Hematopoietic multipotent progenitor cell treated with erythropoietin and hydrocortisone succinate and interleukin-3 and kit ligand, for 15 days (in vitro differentiated cells): ENCODE data around the gene ATM.
"Not testable (repeated sequence)": the region's sequence is repeated elsewhere in the genome, so short reads cannot be mapped to it uniquely, and the experiment has no call there.

Experiments used
- DNase-seq: peaks from one replicate; pipeline ENCODE4 v3.0.0-alpha.2; 2015; ENCODE audit warnings: low spot score

ATM gene

GRCh38 chr11:108286956-108287355 lies 64.1 kb downstream of the ATM start:
- no peak for DNase-seq

DNA sequence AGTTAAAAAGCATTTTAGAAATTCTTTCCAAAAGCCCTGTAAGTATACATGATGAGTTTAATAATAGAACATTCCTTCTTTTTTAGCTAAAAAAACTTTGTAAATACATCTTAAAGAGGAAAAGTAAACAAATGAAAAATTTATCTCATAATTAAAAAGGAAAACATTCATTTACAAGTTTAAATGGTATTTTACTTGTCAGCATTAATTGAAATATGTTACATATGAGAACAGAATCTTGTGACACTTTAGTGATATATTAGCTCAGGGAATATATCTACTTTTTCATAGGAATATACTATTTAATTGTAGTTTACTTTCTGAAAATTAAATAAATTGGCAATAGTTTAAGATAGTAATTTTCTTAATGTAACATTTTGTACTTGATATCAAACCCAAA lies 66.2 kb downstream of the ATM start:
- not testable (repeated sequence) for DNase-seq

GRCh38 chr11:108289699-108290098 lies 66.8 kb downstream of the ATM start:
- DNase-seq = no peak

DNA sequence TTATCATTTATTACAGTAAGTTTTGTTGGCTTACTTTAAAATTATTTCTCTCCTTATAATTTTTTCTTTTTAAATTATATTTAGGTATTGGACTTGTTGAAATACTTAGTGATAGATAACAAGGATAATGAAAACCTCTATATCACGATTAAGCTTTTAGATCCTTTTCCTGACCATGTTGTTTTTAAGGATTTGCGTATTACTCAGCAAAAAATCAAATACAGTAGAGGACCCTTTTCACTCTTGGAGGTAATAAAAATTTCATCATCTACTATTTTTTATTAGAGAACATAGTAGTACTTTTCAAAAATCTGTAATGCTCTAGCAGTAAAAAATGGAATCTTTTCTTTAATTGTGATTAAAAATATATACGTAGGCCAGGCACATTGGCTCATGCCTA lies 70.4 kb downstream of the ATM start:
- DNase-seq = no peak

DNA sequence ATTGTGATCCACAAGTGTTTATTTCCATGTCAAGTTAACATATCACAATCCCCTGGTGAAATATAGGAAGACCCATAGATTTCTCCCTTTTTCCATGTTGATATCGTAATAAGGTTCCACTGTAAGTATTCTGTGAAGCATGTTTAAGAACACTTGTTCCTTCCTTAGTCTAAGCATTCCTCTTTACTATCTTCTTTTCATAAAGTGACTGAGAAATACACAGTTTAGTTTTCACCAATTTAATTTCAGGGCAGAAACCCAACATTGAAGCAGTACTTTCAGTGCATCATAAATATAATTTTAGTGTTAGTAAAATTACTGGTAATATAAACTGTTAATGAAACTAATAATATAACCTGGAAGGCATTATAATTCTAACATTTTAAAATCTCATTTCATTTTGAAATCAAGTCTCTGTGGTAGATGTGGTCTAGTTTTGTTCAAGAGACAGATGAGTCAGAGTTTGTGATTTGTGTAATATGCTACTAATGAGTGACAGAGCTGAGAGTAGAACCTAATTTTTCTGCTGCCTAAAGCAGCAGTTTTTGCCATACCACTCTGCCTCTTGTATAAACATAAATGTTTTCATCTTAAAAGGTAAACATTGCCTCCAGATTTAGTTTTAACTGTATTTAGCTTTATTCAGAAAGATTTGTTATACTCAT lies 79.4 kb downstream of the ATM start:
- DNase-seq = no peak

DNA sequence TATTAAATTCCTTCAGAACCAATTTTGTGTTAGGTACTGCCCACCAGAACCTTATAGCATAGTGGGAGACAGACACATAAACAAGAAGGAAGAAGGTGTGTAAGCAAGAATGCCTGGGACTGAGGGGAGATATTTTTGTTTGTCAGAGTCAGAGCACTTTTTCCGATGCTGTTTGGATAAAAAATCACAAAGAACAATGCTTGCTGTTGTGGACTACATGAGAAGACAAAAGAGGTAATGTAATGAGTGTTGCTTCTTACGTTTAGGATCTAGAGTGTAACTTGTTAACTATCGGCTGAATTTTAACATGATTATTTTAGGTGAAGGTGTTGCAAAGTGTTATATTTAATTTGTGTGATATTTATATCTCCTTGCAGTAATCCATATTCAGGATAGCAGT lies 84.9 kb downstream of the ATM start:
- no peak for DNase-seq

DNA sequence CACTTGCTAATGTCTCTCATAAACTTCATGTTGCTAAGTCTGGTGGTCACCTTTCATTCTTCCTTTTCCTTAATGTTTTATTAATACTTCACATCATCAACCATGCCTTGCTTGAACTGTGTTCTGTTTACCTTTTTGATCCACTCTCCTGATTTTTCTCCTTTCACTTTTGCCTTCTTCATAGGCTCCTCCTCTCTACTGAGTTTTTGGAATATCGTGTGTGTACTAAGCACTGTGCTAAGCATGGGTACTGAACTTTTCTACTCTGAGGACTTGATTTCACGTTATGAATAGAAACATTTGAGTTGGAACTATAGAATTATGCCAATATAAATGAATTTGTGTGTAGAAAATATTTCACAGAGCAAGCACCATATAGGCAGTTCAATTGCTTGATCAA lies 90.6 kb downstream of the ATM start:
- DNase-seq = no peak

DNA sequence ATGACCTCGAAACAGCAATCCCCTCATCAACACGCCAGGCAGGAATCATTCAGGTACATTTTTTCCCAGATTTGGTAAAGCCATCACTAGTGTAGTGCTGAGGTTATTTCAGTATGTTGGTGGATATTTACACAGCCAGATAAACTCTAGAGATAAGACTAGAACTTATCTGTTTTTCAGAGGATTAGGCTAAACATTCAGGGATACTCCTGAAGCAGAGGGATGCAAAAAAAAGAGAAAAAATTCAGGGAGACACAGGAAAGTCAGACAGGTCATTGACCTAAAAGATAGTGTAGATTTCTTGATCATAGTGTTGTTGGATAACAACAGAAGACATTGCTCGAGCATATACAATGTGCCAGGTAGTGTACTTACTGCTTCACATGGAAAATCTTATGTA lies 93.2 kb downstream of the ATM start:
- DNase-seq = no peak

- DNase-seq = no peak
These were observed 96.8 kb downstream of the ATM start for GRCh38 chr11:108319541-108320145.

GRCh38 chr11:108322666-108323065 lies 99.8 kb downstream of the ATM start:
- no peak for DNase-seq

DNA sequence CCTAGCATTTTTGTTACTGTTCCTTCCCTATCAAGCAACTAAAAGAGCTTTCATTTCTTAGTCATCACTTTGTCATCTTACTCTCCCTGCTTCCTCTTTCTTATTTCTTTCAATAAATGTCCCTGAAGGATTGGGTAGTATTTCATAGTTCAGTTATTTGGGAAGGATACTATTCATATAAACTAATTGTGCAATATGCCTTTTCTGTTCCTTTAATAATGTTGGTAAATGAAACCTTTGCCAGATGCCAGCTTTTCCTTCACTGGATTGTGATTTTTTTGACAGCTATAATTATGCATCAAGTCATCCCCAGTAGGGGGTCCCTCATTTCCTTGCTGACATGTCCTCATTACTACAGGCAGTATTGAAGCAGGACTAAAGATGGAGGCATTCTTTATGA lies 101.7 kb downstream of the ATM start:
- DNase-seq = no peak

- no peak for DNase-seq
These were observed 110.6 kb downstream of the ATM start for GRCh38 chr11:108333403-108333899.

- no peak for DNase-seq
These were observed 115.9 kb downstream of the ATM start for GRCh38 chr11:108338750-108339149.

- no peak for DNase-seq
These were observed 118.1 kb downstream of the ATM start for GRCh38 chr11:108340973-108341372.

DNA sequence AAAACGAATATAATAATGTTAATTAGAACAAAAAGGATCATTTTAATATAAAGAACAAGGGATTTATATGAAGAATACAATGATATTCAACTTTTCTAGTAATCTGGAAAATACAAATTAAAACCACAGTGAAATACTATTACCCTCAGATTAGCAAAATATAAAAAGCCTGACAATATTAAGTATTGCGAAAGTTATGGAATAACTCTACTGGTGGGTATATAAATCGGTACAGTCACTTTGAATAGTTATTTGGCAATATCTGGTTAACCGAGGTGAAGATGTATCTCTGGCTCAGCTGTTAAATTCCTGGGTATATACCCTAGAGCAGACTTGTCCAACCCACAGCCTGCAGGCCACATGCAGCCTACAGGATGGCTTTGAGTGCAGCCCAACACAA lies 118.8 kb downstream of the ATM start:
- no peak for DNase-seq

- no peak for DNase-seq
These were observed 120.8 kb downstream of the ATM start for GRCh38 chr11:108343714-108344113.

GRCh38 chr11:108345767-108346166 lies 122.9 kb downstream of the ATM start:
- no peak for DNase-seq

DNA sequence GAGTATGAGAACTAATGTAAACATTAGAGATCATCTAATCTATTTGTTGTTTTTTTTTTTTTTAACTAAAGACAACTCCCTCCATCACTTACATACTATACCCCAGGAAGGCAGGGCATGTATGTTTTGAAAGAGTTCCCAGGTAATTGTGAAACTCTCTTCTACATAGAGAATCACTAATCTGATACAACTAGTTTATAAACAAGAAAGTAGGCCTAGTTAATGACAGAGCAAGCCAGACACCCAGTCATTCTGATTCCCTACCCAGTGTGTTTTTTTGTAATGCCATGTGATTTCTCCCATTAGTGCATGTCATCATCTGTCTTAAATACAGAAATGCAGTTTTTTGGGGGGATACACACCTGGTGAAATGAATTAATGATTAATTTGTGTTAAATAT lies 123.6 kb downstream of the ATM start:
- no peak for DNase-seq

GRCh38 chr11:108351468-108351867 lies 128.6 kb downstream of the ATM start:
- DNase-seq = no peak

DNA sequence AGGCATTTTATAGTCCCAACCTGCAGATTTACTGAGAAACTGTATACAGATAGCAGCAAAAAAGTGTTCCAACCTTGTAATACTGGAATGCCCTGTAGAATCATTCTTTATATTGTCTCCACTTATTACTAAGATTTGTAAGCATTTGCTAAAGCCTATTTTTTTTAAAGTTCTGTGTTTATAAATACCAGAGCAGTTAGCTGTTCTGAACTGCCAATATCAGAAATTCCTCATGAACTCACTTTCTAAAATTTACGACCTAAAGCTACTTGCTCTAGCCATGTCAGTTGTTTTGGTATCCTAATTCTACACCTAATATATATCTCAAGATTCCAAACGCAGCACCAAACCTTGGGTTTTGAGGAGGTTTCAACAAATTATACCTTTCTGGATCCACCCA lies 141.3 kb downstream of the ATM start:
- no peak for DNase-seq

GRCh38 chr11:108368134-108368533 lies 145.3 kb downstream of the ATM start:
- DNase-seq = no peak

DNA sequence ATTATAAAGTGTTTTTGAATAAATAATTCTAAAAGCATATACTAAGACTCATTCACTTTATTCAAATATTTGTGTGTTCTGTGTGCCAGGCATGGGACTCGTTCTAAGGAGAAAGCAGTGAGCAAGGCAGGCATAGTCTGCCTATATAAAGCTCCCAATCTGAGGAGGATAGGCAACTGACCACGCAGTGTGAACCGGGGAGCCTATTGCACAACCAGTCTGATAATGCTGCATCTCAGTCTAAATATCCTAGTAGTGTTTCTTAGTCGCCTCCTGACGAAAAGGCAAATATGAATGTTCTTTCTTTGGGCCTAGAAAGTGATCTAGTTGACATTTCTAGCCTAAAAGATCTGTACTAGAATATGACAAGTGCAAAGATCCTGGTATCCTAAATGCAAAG lies 146.2 kb downstream of the ATM start:
- DNase-seq = no peak

DNA sequence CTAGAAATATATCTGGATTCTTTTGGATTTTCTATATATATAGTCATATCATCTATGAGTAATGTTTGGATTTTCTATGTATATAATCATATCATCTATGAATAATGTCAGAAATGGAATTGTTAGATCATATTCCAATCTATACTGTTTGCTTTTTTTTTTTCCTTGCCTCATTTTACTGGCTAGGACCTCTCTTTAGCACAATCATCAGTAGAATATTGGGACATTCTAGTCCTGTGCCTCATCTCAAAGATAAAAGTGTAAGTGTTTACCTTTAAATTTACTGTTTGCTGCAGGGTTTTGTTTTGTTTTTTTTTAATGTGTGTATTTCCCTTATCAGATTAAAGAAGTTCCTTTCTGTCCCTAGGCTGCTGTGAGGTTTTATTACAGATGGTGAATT lies 147.4 kb downstream of the ATM start:
- no peak for DNase-seq

DNA sequence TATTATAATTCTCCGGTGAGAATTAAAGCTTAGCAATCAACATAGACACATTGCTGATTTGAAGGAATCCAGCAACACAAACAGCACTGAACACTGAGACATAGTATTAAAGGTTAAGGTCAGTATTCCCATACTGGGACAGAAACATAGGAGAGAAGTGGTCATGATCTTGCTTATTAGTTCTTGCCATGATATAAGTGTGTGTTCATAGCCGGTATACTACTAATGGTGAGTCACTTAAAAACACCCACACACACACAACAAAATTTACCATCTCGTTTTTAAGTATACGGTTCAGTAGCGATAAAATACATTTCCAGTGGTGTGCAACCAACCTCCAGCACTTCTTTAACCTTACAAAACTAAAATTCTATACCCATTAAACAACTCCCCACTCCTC lies 148.1 kb downstream of the ATM start:
- no peak for DNase-seq
